NK-92 (cell line): ENCODE data around the gene TBC1D9B.
"Not testable (repeated sequence)": the region's sequence is repeated elsewhere in the genome, so short reads cannot be mapped to it uniquely, and the experiment has no call there.

Experiments
- DNase-seq: peaks from one replicate; lab custom pipeline; 2025; ENCODE audit not compliant: unreplicated experiment; lab: John Stamatoyannopoulos, UW

The TBC1D9B gene

GRCh38 chr5:179840321-179840720 is 67.4 kb downstream of the TBC1D9B start:
- DNase-seq, result no peak

- DNase-seq, result no peak
These were observed 68.1 kb downstream of the TBC1D9B start for GRCh38 chr5:179839328-179840256.

GRCh38 chr5:179837076-179838011 is 70.4 kb downstream of the TBC1D9B start:
- DNase-seq, result no peak

DNA sequence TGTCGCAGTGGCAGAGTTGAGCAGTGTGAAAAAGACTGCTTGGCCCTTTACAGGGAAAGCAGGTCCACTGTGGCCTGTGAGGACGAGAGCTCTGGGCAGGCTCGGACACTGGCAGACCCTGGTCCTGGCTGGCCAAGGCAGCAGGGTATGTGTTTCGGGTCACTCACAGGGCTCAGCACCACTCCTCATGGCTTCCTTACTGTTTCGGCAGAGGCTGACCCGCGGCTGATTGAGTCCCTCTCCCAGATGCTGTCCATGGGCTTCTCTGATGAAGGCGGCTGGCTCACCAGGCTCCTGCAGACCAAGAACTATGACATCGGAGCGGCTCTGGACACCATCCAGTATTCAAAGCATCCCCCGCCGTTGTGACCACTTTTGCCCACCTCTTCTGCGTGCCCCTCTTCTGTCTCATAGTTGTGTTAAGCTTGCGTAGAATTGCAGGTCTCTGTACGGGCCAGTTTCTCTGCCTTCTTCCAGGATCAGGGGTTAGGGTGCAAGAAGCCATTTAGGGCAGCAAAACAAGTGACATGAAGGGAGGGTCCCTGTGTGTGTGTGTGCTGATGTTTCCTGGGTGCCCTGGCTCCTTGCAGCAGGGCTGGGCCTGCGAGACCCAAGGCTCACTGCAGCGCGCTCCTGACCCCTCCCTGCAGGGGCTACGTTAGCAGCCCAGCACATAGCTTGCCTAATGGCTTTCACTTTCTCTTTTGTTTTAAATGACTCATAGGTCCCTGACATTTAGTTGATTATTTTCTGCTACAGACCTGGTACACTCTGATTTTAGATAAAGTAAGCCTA is 71.3 kb downstream of the TBC1D9B start:
- no peak for DNase-seq

DNA sequence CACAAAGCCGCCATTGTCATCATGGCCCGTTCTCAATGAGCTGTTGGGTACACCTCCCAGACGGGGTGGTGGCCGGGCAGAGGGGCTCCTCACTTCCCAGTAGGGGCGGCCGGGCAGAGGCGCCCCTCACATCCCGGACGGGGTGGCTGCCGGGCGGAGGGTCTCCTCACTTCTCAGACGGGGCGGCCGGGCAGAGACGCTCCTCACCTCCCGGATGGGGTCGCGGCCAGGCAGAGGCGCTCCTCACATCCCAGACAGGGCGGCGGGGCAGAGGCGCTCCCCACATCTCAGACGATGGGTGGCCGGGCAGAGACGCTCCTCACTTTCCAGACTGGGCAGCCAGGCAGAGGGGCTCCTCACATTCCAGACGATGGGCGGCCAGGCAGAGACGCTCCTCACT is 72.8 kb downstream of the TBC1D9B start:
- DNase-seq, result not testable (repeated sequence)

DNA sequence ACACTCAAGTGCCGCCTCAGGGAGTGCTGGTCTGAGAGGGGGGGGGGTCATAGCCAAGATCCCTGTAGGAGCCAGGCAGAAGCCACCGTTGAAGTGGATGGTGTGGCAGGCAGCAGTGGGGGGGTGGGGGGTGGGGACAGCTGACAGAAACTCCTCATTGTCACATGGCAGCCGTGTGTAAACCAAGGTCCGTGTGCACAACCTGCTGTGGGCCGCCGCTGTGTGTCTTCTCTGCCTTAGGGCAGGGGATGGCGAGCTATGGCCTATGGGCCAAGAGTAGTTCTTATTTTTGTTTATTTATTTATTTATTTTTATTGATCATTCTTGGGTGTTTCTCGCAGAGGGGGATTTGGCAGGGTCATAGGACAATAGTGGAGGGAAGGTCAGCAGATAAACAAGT is 73.6 kb downstream of the TBC1D9B start:
- no peak for DNase-seq

- DNase-seq, result no peak
These were observed 74.0 kb downstream of the TBC1D9B start for GRCh38 chr5:179833709-179834070.

DNA sequence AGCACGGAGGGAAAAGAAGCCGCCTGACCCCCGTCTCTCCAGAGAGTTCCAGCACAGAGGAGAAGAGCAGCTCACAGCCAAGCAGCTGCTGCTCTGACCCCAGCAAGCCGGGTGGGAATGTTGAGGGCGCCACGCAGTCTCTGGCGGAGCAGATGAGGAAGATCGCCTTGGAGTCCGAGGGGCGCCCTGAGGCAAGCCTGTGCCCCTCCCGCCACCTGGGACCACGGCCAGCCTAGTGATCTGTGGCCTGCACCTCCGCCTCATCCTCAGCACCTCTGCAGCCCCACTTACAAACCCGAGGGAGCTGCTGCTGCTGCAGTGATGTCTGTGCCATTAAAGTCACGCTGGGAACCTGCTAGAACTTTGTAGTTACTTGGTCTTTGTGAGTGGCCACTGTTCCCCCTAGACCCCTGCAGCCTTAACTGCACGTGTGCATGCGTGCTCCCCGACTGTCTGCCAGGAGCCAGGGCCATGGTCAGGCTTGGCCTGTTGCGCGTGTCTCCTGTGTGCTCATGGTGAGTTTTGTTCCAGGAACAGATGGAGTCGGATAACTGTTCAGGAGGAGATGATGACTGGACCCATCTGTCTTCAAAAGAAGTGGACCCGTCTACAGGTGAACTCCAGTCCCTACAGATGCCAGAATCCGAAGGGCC is 74.5 kb downstream of the TBC1D9B start:
- DNase-seq, result no peak

- no peak for DNase-seq
These were observed 75.5 kb downstream of the TBC1D9B start for GRCh38 chr5:179832039-179832745.

DNA sequence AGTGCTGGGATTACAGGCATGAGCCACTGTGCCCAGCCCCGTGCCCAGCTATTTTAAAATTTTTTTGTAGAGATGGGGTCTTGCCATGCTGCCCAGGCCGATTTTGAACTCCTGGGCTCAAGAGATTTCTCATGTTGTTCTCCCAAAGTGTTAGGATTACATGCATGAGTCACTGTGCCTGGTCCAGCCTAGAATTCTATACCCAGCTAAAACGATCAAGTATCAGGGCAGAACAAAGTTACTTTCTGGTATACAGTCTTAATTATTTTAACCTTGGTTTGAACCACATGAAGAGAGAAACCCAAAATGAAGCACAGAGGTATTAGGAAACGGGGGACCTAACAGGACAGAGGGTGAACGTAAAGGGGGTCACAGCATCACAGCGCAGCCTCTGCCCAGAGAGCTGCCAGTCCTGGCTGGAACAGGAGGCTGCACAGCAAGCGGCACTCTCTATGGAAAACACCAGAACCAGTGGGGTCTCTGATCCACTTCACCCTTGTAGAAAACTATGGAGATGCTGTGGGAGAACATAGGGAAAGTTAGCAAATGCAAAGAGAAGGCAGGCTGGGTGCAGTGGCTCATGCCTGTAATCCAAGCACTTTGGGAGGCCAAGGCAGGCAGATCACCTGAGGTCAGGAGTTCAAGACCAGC is 76.8 kb downstream of the TBC1D9B start:
- DNase-seq, result no peak

DNA sequence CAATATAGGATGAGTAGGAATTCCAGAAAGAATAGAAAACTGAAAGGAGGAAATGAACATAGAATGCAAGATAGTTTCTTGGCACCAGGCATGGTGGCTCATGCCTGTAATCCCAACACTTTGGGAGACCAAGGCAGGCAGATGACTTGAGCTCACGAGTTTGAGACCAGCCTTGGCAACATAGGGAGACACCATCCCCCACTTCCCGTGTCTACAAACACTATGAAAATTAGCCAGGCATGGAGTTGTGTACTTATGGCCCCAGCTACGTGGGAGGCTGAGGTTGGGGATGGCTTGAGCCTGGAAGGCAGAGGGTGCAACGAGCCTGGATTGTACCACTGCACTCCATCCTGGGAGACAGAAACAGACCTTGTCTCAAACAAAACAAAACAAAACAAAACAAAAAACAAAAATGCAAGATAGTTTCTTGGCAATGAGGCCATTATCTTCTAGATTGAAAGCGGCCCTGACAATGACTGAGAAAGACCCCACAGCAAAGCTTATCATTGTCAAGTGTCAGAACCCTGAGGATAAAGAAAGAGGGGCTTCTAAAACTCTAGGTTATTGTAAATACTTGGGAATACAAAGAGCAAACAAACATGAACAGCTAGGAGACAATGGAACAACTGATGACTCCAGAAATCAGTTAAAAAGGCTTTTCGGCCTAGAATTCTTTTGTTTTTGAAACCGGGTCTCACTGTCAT is 77.8 kb downstream of the TBC1D9B start:
- DNase-seq, result no peak

DNA sequence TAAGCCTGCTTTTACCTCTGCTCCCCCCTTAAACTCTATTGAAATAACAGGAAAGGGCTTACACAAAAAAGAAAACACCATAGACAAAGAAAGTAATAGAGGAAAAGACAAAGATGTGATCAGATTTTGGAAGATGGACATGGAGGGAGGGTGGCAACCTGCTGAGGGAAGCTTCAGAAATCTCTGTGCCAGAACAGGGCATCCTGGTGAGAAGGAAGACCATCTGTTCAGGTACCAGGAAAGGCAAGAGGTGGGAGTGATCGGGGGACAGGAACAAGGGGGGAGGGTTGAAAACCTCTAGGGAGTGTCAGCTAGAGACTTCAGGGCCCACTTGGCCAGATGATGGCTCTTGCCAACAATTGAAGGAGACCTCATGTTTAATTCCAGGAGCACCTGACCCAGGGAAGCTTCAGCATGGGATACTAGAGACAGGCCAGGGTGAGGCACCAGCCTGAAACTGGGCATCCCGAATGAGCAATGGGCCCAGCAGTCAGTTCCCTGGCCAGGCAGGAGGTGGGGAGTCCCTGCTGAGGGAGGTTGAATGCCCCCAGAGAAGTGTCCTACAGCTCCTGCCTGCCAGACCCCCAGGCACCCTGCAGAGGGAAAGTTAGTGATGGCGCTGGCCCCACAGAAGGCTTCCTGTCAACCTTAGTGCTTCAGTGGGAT is 78.8 kb downstream of the TBC1D9B start:
- DNase-seq, result no peak

GRCh38 chr5:179827680-179828079 is 80.0 kb downstream of the TBC1D9B start:
- DNase-seq, result no peak

GRCh38 chr5:179825655-179826182 is 82.0 kb downstream of the TBC1D9B start:
- no peak for DNase-seq

DNA sequence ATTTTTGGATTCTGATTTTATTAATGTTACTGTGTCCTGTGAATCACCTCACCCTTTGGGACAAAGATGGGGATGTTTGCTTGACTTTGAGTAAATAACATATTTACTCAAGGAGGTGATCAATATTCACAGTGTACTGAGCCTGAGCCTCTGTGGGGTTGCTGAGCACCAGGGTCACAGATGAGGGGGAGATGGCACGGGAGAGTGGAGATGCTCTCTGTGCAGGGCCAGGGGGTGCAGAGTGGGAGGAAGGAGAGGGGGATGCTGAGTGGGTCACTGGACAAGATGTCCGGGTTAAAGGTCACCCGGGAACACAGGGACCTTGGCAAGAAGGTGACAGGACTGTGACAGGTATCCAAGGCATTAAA is 83.0 kb downstream of the TBC1D9B start:
- no peak for DNase-seq

- no peak for DNase-seq
These were observed 83.6 kb downstream of the TBC1D9B start for GRCh38 chr5:179823937-179824744.

DNA sequence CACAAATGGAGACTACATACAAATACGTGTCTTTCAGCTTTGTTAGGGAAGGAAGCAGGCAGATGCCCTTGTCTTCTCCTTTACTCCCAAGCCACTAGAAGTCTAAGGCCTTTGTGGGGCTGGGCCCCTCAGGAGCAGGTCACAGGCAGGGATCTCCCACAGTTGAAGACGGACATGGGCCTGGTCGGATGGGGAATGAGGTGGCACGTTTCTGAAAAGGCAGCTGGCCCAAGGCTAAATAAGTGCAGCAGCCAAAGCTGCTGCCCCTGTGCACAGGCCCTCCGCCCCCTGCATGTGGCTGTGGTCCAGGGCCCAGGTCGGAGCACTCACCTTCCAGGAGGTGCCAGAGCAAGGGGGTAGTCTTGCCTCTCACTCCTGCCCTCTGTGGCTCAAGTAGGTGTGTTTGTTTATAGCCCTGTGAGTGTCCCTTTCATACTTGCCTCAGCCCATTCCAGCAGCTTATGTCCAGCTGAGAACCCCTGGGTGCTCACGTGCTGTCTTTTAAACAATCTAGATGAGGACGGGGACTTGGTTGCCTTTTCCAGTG is 85.2 kb downstream of the TBC1D9B start:
- DNase-seq, result no peak
